Transverse colon (tissue), 4 donors: ENCODE data around the gene B4GALNT4. TPM values are rescaled to one million over a fixed set of nuclear protein-coding genes. Genes with fewer than 3 reads are reported as not detected.

Experiments used
- DNase-seq: peaks from one replicate; pipeline ENCODE4 v3.0.0-alpha.2; 2019
- H3K27ac ChIP-seq, 4 donors: fragments of 200-600 bp; sonication (generic); 2 replicates each; pipeline ENCODE4 v1.5.1; 2016 to 2018; ENCODE audit warnings: inconsistent platforms in 4 of 4
- H3K27me3 ChIP-seq: fragments of 200-600 bp; sonication (generic); 2 replicates; pipeline ENCODE4 v1.5.1; 2017; ENCODE audit warnings: inconsistent platforms
- H3K36me3 ChIP-seq, 4 donors: fragments of 200-600 bp; sonication (generic); 2 replicates each; pipeline ENCODE4 v1.5.1; 2017 to 2019; ENCODE audit warnings: inconsistent platforms in 4 of 4
- H3K4me1 ChIP-seq, 4 donors: fragments of 200-600 bp; sonication (generic); 2 replicates each; pipeline ENCODE4 v1.5.1; 2017 to 2020; ENCODE audit warnings: inconsistent platforms in 4 of 4
- H3K4me3 ChIP-seq, 4 donors: fragments of 200-600 bp; sonication (generic); 1 replicate in 1 of 4; 2 replicates in 3 of 4; pipeline versions ENCODE4 v1.5.1 to v1.6.1; 2017 to 2019; ENCODE audit warnings: inconsistent platforms in 4 of 4
- H3K9me3 ChIP-seq, 2 donors: fragments of 200-600 bp; sonication (generic); 2 replicates each; pipeline ENCODE4 v1.5.1; 2017 to 2019; ENCODE audit warnings: inconsistent platforms in 2 of 2
- CTCF ChIP-seq, 5 experiments: fragments of 200-600 bp in 3 of 5; fragments of 450-650 bp in 2 of 5; sonication (generic) in 3 of 5; IDR thresholded peaks; 1 replicate in 2 of 5; 2 replicates in 3 of 5; pipeline ENCODE4 v1.5.1; 2016 to 2017; ENCODE audit warnings: antibody characterized with exemption in 5 of 5, inconsistent platforms in 3 of 5, mild to moderate bottlenecking in 2 of 5, moderate library complexity in 1 of 5
- EP300 ChIP-seq: sonication (generic); formaldehyde crosslinking; IDR thresholded peaks from one replicate; pipeline ENCODE4 v1.6.1; 2017; ENCODE audit warnings: antibody characterized with exemption, low read depth
- POLR2A ChIP-seq: fragments of 450-650 bp; IDR thresholded peaks from one replicate; pipeline ENCODE4 v1.6.1; 2016; ENCODE audit warnings: antibody characterized with exemption, mild to moderate bottlenecking, moderate library complexity
- POLR2AphosphoS5 ChIP-seq, 3 donors: sonication (generic); formaldehyde crosslinking; IDR thresholded peaks; one replicate each; pipeline ENCODE4 v1.6.1; 2016; ENCODE audit warnings: antibody characterized with exemption in 3 of 3
- WGBS, 2 donors: methylation state at CpG; one replicate each; pipeline ENCODE4 v1.1.5; 2018; ENCODE audit warnings: low coverage in 1 of 2; 5-methylcytosine and 5-hydroxymethylcytosine counted together
- in situ Hi-C, 4 donors: fragments of 200-750 bp; cut with MboI; loops; one replicate each; pipeline versions ENCODE4 v1.15.0 to v1.15.1; 2017; ENCODE audit warnings: low sequenced_read_pairs in 3 of 4, low pct_ligation_motif_present in 1 of 4, low pct_unique_long_range_greater_than_20kb in 1 of 4
- intact Hi-C: fragments of 100-400 bp; cut with DNase I; formaldehyde crosslinking; loops from one replicate; pipeline ENCODE4 v1.15.1; 2023; ENCODE audit warnings: low total_unique reads
- total RNA-seq, 4 donors: library from RNA; depleted of rRNA; stranded (reverse); fragments of >200 nt; gene quantifications; one replicate each; pipeline ENCODE4 v1.1.0, GENCODE V29; 2016

B4GALNT4 gene
- total RNA-seq, 4 donors from 2014 or later: 0.82 to 3.0 (median 1.3) TPM; not detected in 1

GRCh38 chr11:339963-340362, 29.3 kb upstream of the B4GALNT4 start:
- TF ChIP-seq POLR2AphosphoS5 (IDR thresholded peaks at IDR 0.05): no peak
- TF ChIP-seq EP300: no peak
- TF ChIP-seq POLR2A: no peak
- TF ChIP-seq CTCF (IDR thresholded peaks at IDR 0.05): no peak
- 84 to 96% methylated on average over 2 of the region's 2 CpGs for WGBS, 2 donors
- intact Hi-C loops (no loop called here), in situ Hi-C loops (no loop called here)
- no peaks in the 10 kb centered on the region for H3K27me3 ChIP-seq
- H3K27ac ChIP-seq: no peak overlapping the region
- H3K36me3 ChIP-seq: no peaks in the 10 kb centered on the region
- no peak for DNase-seq
- no peaks in the 10 kb centered on the region for H3K9me3 ChIP-seq
- H3K4me3 ChIP-seq: no peak overlapping the region
- H3K4me1 ChIP-seq: peaks cover 4 to 21% (median 12%) of the 10 kb centered on the region in 4 donors

GRCh38 chr11:340539-341512, 28.5 kb upstream of the B4GALNT4 start:
- TF ChIP-seq POLR2A (no peak), CTCF (IDR thresholded peaks at IDR 0.05) (no peak), EP300 (no peak), POLR2AphosphoS5 (IDR thresholded peaks at IDR 0.05) (no peak)
- 59 to 78% methylated on average over 5 of the region's 5 CpGs for WGBS, 2 donors
- H3K4me1 ChIP-seq: peaks cover under 1 to 13% (median 12%) of the 10 kb centered on the region in 4 donors
- no peaks in the 10 kb centered on the region for H3K9me3 ChIP-seq
- H3K4me3 ChIP-seq: no peak overlapping the region
- no peak for DNase-seq
- no peaks in the 10 kb centered on the region for H3K36me3 ChIP-seq
- no peaks in the 10 kb centered on the region for H3K27me3 ChIP-seq
- intact Hi-C loops: no loop called here
- in situ Hi-C loops: no loop called here
- H3K27ac ChIP-seq: no peak overlapping the region

GRCh38 chr11:342328-342727, 27.0 kb upstream of the B4GALNT4 start:
- in situ Hi-C loops: no loop called here
- DNase-seq: no peak
- no peak overlapping the region for H3K27ac ChIP-seq
- no peaks in the 10 kb centered on the region for H3K36me3 ChIP-seq
- no peaks in the 10 kb centered on the region for H3K27me3 ChIP-seq
- H3K4me1 ChIP-seq: no peaks in the 10 kb centered on the region
- intact Hi-C loops: no loop called here
- 79 to 82% methylated on average over 3 of the region's 3 CpGs for WGBS, 2 donors
- no peak overlapping the region for H3K4me3 ChIP-seq
- no peak for TF ChIP-seq POLR2A
- TF ChIP-seq CTCF (IDR thresholded peaks at IDR 0.05): no peak
- TF ChIP-seq POLR2AphosphoS5 (IDR thresholded peaks at IDR 0.05): no peak
- TF ChIP-seq EP300: no peak
- no peaks in the 10 kb centered on the region for H3K9me3 ChIP-seq

- intact Hi-C loops: no loop called here
- 87% methylated on average over 11 of the region's 11 CpGs for WGBS, 2 donors
- no peaks in the 10 kb centered on the region for H3K36me3 ChIP-seq
- H3K27me3 ChIP-seq: no peaks in the 10 kb centered on the region
- no peak for DNase-seq
- no peak overlapping the region for H3K4me3 ChIP-seq
- no peaks in the 10 kb centered on the region for H3K9me3 ChIP-seq
- in situ Hi-C loops: no loop called here
- H3K4me1 ChIP-seq: no peaks in the 10 kb centered on the region
- TF ChIP-seq CTCF (IDR thresholded peaks at IDR 0.05) (no peak), POLR2AphosphoS5 (IDR thresholded peaks at IDR 0.05) (no peak), EP300 (no peak), POLR2A (no peak)
- H3K27ac ChIP-seq: no peak overlapping the region
These were observed 24.3 kb upstream of the B4GALNT4 start for GRCh38 chr11:344836-345578.
